K562 treated with DMSO at 1 percent for 12 hours (cell line): ENCODE data around the gene RFTN1. TPM values are rescaled to one million over a fixed set of nuclear protein-coding genes. Genes with fewer than 3 reads are reported as not detected.

ENCODE experiments used
- total RNA-seq: library from RNA; unstranded; fragments of 300-600 nt; gene quantifications from 2 replicates; pipeline ENCODE4 v1.2.3, GENCODE V29; 2022; ENCODE audit not compliant: insufficient read depth

Gene RFTN1
- not detected in 2 replicates for total RNA-seq

GRCh38 chr3:16513141-16514020 is at the start of gene RFTN1:
Gene RFTN1, minus strand, starts transcription at chr3:16513699. Its CDS starts 19,830 bp downstream, at chr3:16493869.

Other genes starting within 250 kb of the RFTN1 start
- gene DPH3, start 248.8 kb downstream of the RFTN1 start, total RNA-seq, result 14.7 and 24.5 TPM in 2 replicates
- 10.0 and 17.6 TPM in 2 replicates for gene OXNAD1, start 248.5 kb downstream of the RFTN1 start, total RNA-seq
- gene DAZL, start 91.7 kb upstream of the RFTN1 start, total RNA-seq, result not detected in 2 replicates